22Rv1 (cell line): ENCODE results near the gene TMEM88.

Experiments
- H3K27ac ChIP-seq: fragments of 450-650 bp; 2 replicates; pipeline ENCODE4 v1.5.1; 2017
- ZFX ChIP-seq: fragments of 450-650 bp; IDR thresholded peaks from 2 replicates; pipeline ENCODE4 v1.6.1; 2017; ENCODE audit warnings: antibody characterized with exemption, borderline replicate concordance
- TF ChIP-seq, protein P1 (sequence below): fragments of 450-650 bp; IDR thresholded peaks from 2 replicates; pipeline ENCODE4 v1.5.1; 2017; ENCODE audit warnings: mild to moderate bottlenecking

The TMEM88 gene

DNA sequence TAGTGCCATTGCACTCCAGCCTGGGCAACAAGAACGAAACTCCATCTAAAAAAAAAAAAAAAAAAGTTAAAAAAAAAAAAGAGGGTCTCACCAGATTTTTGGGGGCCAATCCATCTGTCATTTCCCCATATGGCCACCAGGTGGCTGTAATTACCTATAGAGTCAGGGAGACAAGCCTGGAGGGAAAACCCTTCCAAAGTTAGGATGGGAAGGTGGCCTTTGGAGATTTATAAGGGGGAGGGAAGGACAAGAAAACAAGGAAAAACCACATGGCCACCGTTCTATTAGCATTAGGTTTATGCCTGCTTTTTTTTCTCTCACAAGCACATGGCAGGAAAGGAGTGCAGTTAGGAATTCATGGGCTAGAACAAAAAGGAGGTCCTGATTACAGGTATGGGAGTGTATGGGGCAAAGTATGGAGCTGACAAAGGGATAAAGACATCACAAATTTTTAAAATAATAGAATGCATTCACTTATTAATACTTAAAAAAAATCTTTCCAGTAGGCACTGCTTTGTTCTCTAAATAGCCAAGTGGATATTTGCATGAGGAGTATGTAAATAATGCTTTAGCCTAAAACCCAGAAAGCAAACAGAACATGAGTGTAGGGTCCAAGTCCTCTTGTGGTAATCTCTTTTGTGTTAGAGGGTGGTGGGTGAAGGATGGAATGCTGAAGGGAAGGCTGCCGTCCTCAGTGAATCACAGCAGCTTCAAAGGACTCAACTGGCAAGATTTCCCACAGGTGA lies 8.0 kb downstream of the TMEM88 start:
- TF ChIP-seq, protein P1, sequence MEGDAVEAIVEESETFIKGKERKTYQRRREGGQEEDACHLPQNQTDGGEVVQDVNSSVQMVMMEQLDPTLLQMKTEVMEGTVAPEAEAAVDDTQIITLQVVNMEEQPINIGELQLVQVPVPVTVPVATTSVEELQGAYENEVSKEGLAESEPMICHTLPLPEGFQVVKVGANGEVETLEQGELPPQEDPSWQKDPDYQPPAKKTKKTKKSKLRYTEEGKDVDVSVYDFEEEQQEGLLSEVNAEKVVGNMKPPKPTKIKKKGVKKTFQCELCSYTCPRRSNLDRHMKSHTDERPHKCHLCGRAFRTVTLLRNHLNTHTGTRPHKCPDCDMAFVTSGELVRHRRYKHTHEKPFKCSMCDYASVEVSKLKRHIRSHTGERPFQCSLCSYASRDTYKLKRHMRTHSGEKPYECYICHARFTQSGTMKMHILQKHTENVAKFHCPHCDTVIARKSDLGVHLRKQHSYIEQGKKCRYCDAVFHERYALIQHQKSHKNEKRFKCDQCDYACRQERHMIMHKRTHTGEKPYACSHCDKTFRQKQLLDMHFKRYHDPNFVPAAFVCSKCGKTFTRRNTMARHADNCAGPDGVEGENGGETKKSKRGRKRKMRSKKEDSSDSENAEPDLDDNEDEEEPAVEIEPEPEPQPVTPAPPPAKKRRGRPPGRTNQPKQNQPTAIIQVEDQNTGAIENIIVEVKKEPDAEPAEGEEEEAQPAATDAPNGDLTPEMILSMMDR = peak; percentile 90
- TF ChIP-seq ZFX = no peak
- peak overlapping the region; percentile 98 for H3K27ac ChIP-seq

DNA sequence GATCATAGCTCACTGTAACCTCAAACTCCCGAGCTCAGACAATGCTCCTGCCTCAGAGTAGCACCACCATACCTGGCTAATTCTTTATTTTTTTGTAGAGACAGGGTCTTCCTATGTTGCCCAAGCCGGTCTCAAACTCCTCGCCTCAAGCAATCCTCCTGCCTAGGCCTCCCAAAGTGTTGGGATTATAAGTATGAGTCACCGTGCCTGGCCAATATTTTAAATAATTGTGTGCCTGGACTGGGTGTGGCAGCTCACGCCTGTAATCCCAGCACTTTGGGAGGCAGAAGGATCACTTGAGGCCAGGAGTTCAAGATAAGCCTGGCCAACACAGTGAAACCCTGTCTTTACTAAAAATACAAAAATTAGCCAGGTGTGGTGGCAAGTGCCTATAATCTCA lies 9.5 kb downstream of the TMEM88 start:
- peak overlapping the region; percentile 98 for H3K27ac ChIP-seq

DNA sequence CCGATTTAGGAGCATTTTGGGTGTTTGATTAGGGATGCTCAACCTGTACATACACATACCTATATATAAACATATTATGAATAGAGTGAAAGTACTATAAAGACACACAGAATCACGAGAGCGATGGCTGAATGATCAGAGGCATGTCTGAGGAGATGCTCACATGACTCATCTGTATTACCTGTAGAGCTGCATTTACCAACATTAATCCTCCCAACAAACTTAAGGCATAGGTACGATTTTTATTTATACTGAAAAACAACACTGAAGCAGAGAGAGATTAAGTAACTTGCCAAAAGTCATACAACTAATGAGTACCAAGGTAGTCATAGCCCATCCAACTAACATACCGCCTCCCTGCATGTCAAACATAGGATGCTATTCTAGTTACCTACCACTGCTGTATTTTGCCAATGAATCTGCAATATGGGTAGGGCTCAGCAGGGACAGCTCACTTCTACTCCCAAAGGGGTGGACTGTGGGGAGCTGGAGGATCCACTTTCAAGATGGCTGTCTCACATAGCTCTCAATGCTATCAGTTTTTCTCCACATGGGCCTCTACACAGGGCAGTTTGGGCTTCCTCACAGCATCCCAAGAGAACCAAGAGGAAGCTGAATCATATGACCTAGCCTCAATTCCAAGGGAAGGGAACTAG lies 10.3 kb downstream of the TMEM88 start:
- peak overlapping the region; percentile 98 for H3K27ac ChIP-seq
- TF ChIP-seq ZFX = no peak
- TF ChIP-seq, protein P1 = no peak

DNA sequence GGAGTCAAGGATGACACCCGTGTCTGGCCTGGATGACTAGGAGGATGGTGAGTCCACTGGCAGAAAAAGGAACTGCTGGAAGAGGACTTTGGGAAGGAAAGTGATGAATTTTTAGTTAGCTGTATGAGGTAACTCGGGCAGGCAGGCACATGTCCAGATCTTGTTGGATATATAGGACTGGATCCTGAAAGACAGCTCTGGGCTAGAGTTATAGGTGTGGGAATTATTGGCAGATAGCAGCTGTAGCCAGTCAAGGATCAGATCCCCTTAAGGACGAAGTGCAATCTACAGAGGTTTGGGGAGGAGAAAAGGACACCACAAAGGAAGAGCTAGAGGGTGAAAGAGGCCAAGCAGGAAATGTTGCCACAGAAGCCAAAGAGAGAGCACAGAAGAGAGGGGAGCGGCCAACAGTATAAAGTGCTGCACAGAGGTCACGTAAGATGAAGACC lies 13.0 kb downstream of the TMEM88 start:
- H3K27ac ChIP-seq = 0 out of 2 replicates have a peak overlapping the region, but pooled peaks have one; percentile 10

DNA sequence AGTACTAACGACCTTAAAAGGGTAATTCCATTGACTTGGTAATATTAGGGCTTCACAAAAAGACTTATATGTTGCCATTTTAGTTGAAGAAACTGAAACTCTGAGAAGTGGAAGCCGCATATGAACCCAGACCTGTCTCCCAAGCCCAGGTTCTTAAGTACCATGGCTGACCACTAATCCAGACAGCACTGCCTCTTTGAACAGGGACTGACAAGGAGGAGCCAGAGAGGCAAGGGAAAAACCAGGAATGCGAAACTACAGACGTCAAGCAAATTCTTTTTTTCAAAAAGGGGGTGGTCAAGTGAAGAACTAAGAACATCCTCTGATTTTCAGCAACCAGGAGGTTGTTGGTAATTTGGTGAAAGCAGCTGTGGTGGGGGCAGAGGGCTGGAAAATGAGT lies 18.2 kb downstream of the TMEM88 start:
- no peak overlapping the region for H3K27ac ChIP-seq
- no peak for TF ChIP-seq ZFX
- TF ChIP-seq, protein P1 = no peak

More for the DNA sequence above, 13.0 kb downstream of the TMEM88 start:
- no peak for TF ChIP-seq ZFX
- TF ChIP-seq, protein P1 = no peak

DNA sequence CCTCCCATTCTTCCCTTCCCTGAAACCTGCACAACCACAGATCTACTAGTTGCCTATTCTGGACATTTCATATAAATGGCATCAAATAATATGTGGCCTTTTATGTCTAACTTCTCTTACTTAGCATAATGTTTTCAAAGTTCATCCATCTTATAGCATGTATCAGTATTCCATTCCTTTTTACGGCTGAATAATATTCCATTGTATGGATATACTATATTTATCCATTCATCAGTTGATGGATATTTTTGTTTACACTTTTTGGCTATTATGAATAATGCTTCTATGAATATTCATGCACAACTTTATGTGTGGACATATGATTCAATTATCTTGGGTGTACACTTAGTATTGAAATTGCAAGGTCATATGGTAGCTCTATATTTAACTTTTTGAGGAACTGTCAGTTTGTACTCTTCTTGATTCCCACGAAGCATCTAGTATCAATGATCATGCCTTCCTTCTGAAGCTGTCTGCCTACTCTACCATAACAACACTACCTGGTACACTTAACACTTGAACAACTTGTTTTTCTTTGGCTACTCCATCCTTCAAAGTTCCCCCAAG lies 21.0 kb downstream of the TMEM88 start:
- H3K27ac ChIP-seq = no peak overlapping the region
- TF ChIP-seq, protein P1 = no peak
- no peak for TF ChIP-seq ZFX

DNA sequence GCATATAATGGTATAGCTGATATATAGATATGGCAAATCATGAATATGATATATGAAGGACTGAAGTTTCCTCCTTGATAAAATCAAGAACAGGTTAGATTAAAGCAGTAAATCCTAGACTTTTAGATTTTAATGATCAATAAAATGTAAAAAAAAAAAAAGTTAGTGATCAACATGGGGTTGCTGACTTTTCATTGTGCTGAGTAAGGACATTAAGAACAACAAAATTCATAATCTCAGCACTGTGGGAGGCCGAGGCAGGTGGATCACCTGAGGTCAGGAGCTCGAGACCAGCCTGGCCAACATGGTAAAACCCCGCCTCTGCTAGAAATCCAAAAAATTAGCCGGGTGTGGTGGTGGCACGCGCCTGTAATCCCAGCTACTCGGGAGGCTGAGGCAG lies 23.4 kb downstream of the TMEM88 start:
- TF ChIP-seq, protein P1 = no peak
- TF ChIP-seq ZFX = no peak
- H3K27ac ChIP-seq = no peak overlapping the region
